Inflammatory macrophage treated with lipopolysaccharide for 1 hour (primary cell): Measurements from ENCODE around the gene TCF7L2.
A peak's percentile ranks its signal among the peaks of the same experiment; 100 is the strongest.

Experiments used
- DNase-seq, 2 donors: peaks; one replicate each; pipeline ENCODE4 v3.0.0-alpha.2; 2020 to 2022

TCF7L2 gene

DNA sequence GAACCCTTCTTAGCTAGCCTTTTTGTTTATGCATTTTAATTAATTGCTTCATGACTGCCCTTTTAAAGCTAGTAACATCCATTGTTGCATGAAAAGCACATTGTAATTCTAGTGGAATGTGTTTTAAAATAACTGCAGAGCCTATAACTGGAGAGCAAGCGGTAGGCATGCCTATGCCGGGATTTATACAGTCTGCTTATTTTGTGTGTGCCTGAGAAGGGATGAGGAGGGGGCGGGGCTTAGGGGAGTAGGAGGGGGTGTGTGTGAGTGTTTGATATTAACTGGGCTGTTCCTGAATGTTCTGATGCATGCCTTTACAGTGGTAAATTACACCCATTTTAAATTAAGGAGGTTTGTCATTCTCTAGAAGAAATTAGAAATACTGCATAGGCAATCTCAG is 208.1 kb downstream of the TCF7L2 start:
- DNase-seq: no peak

DNA sequence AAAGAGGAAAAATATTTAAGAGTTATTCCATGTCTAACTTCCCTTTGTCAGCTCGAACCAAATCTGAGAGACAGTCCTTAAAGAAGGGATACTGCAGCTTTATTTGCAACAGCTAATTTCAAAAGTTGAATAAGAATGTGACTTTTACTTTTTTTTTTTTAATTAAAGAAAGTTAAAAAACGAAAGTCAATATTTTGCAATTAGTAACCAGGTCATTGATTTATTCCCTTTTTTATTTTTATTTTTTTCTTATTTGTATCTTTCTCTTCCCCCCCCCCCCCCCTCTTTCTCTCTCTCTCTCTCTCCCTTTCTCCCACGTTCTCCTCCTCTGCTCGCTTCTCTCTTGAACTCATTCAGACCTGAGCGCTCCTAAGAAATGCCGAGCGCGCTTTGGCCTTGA is 209.5 kb downstream of the TCF7L2 start:
- no peak for DNase-seq

DNA sequence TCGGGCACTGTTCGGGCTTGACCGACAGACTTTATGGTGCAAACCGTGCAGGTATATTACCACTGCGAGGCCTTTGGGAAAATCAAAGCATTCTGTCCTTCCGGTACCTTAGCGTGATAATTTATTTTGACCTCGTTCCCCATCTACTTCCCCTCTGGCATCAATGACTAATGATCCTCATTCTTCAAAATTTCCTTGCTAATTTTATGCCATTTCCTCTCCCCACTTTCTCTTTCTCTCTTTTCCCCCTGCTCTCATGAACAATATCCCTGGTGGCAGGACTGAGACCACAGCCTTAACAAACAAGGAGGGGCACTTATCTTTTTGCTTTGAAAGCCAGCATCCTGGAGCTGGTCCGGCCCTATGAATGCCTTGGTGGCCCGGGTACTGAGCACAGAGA is 210.6 kb downstream of the TCF7L2 start:
- peak in 1 of 2 donors; percentile 9 for DNase-seq

DNA sequence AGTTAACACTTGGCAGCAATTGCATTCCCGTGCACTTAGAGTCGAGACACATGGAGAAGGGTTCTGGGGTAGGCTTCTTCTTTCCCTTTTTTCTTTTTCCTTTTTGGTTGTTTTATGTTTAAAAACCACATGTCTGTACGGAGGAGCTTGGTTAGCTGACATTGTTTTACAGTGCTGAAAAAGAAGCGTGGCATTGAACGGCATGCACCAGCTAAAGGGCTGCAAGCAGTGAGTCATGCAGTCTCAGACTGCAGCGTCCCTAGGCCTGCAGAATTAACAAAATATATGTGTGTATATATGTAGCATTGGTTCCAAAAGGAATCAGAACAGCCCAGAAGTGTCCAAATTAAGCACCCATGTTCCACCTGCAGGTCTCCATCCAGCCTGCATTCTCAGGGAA is 211.0 kb downstream of the TCF7L2 start:
- no peak for DNase-seq

DNA sequence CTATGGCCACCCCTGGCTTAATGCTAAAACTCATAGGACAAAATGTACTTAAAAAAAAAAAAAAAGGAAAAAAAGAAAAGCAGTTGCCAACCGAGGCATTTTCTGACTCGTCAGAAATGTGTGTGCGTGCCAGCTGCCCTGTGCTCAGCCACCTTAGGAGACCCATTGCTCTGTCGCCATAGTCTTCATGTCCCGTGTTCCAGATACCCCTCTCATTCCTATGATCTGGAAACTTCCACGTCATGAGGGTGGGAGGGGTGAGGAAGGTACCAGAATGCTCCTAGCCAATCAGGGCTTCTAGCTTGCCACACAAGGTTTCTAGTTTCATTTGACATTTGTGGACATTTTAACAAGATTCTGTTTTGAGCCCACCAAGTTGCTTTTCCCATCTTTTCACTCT is 212.9 kb downstream of the TCF7L2 start:
- no peak for DNase-seq

DNA sequence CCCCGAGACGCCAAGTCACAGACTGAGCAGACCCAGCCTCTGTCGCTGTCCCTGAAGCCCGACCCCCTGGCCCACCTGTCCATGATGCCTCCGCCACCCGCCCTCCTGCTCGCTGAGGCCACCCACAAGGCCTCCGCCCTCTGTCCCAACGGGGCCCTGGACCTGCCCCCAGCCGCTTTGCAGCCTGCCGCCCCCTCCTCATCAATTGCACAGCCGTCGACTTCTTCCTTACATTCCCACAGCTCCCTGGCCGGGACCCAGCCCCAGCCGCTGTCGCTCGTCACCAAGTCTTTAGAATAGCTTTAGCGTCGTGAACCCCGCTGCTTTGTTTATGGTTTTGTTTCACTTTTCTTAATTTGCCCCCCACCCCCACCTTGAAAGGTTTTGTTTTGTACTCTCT is 215.6 kb downstream of the TCF7L2 start:
- DNase-seq: no peak

DNA sequence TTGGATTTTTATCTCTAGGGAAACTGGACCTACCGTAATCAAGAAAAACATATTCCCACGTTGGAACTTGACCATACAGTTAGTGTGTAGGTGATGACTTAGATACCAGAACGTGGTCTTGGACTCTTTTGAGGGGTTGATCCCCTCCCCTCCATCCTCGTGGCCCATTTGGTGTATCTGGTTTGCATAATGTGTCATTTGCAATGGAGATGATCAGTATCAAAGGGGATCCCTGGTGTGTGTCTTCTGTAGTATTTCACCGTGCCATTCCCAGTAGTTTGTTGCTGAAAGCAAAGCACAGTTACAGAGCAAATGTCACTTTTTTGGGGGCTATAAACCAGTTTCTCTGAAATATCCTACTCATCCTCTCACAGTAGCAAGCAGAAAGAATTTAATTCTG is 217.7 kb downstream of the TCF7L2 start:
- DNase-seq: no peak

DNA sequence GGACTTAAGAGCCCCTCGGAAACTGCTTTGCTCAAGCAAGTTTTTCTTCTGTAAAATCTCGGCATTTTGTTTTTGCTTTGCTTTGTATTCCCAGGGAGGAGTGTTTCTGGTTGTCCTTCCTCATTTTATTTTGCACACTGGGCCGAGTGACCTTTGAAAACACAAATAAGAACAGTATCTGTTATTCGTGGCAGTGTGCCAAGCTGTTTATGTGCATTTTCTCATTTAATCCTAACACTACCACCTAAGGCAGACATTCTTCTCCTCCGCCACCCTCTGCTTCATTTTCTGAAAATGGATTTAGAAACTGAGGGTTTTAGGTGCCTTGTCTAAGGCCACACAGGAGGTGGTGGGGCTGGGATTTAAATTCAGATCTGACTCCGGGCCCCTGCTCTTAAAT is 218.5 kb downstream of the TCF7L2 start:
- no peak for DNase-seq

DNA sequence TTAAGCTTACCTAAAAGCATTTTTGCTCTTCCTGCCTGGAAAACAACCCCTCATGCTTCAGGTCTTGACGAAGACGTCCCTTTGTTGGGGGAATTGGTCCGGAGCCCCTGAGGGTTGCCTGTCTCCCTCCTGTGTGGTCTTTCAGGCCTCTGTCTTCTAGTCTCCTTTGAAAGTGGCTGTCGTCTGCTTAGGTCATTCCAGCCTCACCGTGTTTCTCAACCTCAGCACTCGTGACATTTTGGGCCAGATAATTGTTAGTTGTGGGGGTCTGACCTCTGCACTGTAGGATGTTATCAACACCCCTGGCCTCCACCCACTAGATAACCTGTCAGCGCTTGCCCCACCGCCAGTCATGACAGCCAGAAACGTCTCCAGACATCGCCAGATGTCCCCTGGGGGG is 219.1 kb downstream of the TCF7L2 start:
- DNase-seq: no peak

DNA sequence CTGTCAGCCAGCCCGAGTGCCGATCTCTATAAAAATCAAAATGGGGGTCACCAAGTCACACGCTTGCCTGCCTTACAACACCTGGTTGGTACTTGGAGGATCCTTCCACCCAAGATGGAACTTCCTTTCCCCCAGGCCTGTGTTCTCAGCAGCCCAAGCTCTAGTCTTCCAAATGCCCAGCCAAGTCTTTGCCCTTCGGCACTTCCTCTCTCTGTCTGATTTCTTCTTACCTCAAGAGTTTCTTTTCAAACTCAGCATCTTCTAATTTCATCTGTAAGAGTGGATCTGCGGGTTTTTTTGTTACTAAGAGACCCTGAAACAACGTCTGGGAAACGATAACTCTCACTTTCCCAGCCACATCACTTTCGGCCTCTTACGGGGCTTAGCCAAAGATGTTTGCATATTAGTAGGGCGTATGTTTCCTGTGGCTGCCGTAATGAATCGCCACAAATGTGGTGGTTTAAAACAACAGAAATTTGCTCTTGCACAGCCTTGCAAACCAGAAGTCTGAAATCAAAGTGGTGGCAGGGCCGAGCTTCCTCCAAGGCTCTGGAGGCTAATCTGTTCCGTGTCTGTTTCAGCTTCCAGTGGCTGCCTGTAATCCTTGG is 219.9 kb downstream of the TCF7L2 start:
- peak; percentile 47 to 70 for DNase-seq

DNA sequence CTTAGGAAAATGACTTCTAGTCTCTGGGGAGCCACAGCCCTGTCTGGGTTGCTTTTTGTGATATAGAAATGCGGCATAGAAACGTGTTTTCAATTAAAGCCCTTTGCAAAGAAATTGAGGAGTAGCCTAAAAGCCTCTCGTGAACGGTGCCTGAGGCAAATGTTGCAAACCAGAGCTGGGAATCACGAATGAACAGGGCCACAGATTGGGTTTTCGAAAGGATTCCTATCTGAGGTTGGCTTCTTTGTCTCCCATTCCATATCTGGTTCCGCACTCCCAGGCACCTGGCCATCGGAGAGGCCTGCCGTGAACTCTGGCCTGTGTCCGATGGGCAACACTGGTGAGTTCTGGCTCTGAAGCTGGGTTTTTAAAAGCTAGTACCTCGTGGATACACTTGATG is 221.6 kb downstream of the TCF7L2 start:
- DNase-seq: no peak

DNA sequence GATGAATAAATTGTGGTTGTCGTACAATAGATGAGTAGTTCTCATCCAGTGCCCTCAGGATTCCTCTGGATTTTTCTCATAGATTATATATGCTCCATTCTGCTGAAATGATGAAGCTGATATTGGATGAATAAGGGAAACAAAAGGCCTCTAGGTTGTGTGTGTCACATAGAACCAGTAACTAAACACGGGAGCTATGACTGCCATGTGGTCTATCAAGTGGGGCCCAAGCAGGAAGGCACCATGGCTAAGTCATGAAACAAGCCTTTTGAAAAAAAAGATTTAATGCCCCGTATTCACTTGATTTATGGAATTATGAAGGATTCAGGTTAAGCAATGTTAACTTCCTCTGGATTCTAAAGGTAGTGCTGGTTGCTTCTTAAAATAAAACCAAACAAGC is 225.1 kb downstream of the TCF7L2 start:
- no peak for DNase-seq

DNA sequence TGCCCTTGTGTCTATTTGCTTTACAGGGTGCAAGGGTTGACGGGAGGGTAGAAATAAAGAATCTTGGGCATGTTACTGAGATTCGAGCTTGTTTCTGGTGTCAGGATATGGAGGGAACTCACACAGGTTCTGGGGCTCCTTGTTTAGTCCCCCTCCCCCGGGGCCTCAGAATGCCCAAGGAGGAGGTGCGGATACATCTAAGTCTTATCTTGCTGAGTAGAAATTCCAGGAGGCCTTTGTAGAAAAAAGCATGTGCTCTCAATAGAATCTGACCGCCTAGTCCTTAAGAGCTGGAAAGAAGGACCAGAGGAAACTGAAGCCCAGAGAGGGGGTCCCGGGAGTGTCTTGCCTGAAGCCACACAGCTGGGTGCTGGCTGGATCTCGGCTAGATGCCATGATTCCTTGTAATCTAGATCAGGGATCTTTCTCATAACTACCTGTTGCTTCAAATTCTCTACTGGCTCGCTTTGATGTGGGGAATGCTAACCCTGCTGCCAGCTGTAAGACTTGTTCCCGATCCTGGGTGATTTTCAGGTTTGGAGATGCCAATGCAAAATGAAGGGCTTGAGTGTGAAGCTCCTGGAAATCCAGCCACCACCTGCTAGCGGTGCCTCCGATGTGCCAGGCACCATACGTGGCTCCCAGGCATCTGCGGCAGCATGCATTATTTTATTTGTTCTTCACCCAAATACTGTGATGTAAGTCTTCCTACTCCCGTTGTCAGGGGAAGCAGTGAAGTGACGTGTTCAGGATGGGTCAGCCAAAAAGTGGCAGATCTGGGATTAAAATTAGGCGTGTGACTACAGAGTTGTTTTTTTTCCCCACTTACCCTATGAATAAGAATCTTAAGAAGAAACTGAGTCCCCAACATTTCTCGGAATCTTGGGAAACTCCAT is 226.0 kb downstream of the TCF7L2 start:
- DNase-seq: no peak

DNA sequence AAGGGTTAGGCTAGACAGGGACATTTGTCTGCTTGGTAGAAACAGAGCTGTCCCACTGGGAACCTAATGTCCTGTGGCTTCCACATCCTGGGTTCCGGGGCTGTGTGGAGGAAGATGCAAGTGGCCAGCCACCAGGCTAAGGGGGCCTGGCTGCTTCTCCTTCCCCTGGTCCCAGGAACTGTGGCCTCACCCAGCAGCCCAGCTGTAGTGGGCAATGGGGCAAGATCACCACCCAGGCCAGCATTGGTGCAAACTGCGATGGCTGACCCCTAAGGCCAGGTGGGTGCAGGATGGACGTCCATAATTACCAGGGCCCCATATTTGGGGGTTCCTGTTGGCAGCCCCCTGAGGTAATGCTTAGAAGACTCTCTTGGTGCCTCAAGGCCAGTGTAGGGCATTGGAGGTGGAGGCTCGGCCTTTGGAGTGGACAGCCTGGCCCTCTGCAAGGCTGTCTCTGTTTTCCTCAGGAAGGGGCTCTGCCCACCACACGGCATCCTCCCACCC is 226.7 kb downstream of the TCF7L2 start:
- no peak for DNase-seq

DNA sequence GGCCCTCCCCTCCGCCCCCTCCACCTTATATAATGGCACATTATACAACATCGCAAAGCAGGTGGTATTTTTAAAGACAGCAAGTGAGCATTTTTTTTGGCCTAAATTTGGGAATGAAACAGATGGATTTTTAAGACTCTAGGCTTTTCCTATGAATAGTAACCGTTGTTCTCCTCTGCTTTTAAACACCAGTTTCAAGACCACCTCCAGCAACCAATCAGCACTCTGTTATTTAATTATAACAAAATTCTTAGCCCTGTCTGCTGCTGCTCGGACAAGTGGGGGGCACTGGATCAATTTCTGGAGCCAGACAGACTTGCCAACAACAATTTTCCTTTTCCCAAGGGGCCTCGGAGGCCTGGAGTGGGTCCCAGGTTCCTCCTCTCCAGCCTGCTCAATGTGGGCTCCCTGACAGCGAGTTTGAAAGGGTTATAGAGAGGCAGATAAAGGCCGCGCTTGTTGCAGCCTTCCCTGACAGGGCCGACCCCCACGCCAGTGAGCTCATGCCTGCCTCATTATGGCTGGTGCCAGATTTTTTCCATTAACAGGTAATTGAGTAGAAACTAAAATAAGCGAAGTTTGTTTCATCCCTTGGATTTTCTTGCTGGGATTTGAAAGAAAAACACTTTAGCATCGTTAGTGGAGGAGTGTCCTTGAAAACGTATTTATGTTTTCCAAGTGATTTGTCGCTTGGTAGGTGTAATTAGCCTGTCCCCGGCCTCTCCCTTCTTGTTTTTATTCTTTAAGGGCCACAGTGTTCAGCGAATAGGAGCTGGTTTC is 227.3 kb downstream of the TCF7L2 start:
- DNase-seq: no peak

DNA sequence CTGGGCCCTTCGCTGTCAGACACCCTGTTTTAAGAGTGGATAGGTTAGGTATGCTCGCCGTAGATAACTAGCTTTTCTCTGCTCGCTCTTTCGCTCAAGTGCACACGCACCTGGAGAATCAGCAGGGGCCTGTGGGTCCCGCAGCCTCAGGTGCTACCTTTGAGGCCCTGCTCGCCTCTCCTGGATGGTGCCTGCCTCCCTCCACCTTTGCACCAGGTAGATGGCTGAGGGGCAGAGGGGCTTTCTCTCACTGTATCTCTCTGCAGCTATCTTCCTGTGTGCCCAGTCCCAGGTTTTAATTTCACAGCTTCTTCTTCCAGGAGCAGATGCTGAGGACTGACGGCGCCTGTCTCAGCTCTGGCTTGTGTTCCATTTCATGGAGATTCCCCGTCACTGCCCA is 227.9 kb downstream of the TCF7L2 start:
- no peak for DNase-seq

DNA sequence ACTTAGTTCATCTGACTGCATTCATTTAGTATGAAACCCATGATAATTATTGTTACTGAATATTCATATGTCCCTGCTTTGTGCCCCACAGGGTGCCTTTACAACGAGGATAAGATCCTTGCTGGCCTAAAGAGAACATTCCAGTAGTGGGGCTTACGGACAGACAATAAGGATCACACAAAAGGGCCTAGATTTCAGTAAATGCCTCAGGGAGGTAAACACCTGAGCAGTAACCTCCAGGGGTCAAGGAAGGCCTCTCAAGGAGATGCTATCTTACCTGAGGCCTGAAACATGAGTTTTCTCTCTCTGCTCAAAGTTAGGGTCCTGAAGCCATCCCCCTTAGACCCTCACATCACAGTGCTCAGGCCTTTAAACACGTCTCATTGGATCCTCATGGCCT is 228.7 kb downstream of the TCF7L2 start:
- DNase-seq: no peak

DNA sequence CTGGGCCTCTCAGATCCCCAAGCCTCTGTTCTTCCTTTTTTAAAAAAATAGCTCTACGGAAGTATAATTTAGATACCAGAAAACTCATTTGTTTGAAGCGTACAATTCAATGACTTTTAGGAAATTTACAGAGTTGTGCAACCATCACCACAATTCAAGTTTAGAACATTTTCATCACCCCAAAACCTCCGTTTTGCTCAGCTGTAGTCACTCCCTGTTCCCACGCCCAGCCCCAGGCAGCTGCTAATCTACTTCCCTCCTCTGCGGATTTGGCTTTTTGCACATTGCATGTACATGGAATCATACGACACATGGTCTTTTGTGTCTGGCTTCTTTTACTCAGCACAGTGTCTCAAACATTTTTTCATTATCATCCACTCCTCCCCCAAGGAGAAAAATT is 229.2 kb downstream of the TCF7L2 start:
- peak; percentile 98 to 99 for DNase-seq

DNA sequence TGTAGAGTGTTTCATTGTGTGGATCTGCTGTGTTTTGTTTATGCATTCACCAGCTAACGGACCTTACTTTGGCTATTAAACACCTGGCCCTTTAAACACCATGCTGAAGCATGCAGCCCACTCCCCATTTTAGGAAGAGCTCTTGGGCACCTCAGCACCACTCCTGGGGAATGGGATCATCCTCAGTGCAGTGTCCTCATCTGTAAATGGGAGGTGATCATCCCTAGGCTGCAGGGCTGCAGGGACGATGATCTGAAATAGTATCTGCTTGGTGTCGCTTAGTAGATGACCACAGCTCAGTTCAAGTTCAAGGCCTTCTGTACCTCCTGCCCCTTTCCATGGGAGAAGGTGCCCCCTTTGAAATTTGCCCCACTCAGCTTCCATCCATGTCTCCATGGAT is 229.9 kb downstream of the TCF7L2 start:
- no peak for DNase-seq

DNA sequence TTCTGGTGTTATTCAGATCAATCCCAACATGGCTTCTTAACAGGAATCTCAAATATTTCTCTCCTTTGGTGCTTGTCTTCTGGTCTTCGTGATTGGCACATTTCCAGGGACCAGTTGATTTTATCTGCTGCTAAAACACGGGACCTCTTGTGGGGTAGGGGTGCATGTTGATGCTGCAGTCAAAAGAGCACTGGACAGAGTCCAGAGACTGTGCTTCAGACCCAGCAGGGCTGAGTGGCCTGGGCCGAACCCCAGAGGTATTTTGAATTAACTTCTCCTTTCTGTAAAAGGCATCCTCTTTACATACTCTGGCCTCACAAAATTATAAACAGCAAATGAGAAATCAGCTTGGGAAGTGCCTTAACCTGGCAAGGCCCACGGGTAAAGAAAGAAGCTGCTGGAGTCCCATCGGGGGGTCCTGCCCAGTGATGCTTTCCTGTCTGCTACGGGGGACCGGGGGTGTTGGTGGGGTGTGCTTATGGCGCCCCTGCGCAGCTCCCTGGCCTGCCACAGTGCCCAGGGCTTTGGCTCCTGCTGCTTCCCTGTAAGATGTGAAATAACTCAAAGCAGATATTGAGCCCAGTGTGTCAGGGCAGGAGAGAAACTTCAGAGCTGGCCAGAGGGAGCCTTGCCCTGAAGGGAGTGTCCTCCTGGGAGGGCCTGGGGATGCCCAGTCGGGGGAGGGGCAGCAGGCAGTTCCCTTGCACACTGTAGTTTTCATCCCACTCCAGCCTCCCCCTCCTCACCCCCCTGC is 230.5 kb downstream of the TCF7L2 start:
- peak; percentile 20 to 48 for DNase-seq

DNA sequence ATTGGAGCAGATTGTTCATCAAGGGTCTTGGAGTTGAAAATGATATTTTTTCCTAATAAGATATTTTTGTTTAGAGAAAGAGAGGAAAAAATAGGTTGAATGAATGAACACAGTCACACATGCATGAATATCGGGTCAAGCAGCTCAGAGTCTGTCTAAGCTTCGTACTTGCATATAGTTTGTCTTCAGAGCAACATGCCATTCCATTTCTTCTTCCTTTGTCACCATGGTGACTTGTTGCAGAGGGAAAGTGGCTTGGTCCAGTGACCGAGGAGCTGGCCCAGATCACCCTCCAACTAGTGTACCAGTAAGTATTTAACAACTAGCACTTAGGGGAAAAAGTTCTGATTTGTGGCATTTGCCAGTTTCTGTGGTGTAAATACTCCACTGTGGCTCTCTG is 232.1 kb downstream of the TCF7L2 start:
- no peak for DNase-seq

DNA sequence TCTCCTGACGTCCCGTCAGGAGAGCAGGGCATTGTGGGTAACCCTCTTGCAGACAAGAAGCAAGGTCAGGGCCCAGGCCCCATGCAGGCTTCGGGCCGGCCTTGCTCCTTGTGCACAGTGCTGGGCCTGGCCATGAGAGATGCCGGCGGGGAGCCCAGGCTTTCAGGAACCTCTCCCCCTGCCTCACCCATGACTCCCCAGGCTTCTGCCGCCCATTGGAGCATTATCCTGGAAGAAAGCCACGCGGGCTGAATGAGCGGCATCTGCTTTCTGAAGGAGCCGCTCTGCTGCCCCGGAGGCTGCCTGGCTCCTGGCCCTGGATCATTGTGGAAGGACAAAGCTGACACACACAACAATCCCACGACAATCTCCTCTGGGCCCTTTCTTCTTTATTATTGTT is 233.5 kb downstream of the TCF7L2 start:
- DNase-seq: no peak
